Bronchial epithelial cell (primary cell): ENCODE data around the gene SAFB. TPM values are rescaled to one million over a fixed set of nuclear protein-coding genes. Genes with fewer than 3 reads are reported as not detected.

ENCODE experiments used
- DNase-seq: peaks from one replicate; pipeline ENCODE4 v3.0.0-alpha.2; 2010; ENCODE audit warnings: low read depth
- FAIRE-seq: peaks from 2 replicates; lab custom pipeline; 2011; peaks lifted over from hg19 to GRCh38; lab: Jason Lieb, UNC
- H3K27me3 ChIP-seq: 2 replicates; pipeline ENCODE4 v1.5.1; 2011; ENCODE audit warnings: low read length; ENCODE audit not compliant: control insufficient read depth, insufficient read depth
- H3K36me3 ChIP-seq: 2 replicates; pipeline ENCODE4 v1.5.1; 2011; ENCODE audit warnings: low read length; ENCODE audit not compliant: control insufficient read depth, insufficient read depth
- H3K4me3 ChIP-seq: 2 replicates; pipeline ENCODE4 v1.5.1; 2011; ENCODE audit warnings: mild to moderate bottlenecking, low read depth, low read length, control low read depth
- CTCF ChIP-seq: IDR thresholded peaks from 2 replicates; pipeline ENCODE4 v1.5.1; 2011; ENCODE audit warnings: mild to moderate bottlenecking, moderate library complexity, low read length, control low read depth, inconsistent platforms; ENCODE audit not compliant: insufficient read depth, severe bottlenecking
- total RNA-seq: library from RNA; depleted of rRNA; stranded (reverse); fragments of >200 nt; gene quantifications from 2 replicates; pipeline ENCODE4 v1.2.1, GENCODE V29; 2014

SAFB gene
- total RNA-seq, 1 donor from 2014 or later, result 44.0 TPM

DNA sequence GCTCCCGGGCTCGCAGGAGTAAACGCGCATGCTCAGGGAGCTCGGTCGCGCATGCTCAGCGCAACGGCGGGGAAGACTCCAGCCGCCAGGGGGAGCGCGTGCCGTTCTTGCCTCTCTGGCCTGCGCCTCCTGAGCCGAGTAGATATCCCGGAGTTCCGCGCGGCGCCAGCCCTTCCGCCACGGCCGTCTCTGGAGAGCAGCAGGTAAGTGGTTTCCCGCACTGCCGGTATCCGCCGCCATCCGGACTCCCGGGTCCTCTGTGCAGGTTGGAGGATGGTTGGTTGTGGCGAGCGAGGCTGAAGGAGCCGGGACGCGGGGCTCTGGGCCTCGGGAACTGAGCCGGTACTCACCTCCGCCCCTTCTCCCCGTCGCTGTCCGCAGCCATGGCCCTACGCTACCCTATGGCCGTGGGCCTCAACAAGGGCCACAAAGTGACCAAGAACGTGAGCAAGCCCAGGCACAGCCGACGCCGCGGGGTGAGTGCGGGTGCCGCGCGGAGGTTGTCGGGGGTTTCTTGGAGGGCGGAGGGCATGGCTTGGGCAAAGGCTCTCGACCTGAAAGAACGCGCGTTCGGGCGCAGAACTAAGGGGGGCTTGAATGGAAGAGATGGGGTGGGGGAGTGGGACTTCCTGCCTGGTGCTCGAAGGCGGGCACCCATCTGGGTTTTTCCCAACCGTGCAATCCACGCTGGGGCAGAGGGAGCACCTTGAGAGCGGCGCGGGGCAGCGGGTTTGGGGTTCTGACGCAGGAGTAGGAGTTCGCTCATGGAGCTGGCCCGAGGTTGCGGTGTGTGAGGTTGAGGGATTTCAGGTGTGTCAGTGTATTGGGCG, 67.5 kb downstream of the SAFB start, which contains the start of gene RPL36:
Gene RPL36, plus strand, starts transcription at position 171 of the 830 bp plus-strand sequence. Its CDS starts 213 bp downstream, at position 384.
- DNase-seq, result peak; percentile 86
- H3K36me3 ChIP-seq, result peaks cover 29% of the 10 kb centered on the region
- no peak for FAIRE-seq
- no peaks in the 10 kb centered on the region for H3K27me3 ChIP-seq
- peak within 1 kb of the TSS; percentile 98 for H3K4me3 ChIP-seq
- TF ChIP-seq CTCF, result peak; percentile 99

GRCh38 chr19:5690955-5691821, 68.3 kb downstream of the SAFB start:
- peak overlapping the region; percentile 98 for H3K4me3 ChIP-seq
- DNase-seq, result peak; percentile 29
- no peak for FAIRE-seq
- no peak for TF ChIP-seq CTCF
- no peaks in the 10 kb centered on the region for H3K27me3 ChIP-seq
- peaks cover 35% of the 10 kb centered on the region for H3K36me3 ChIP-seq

GRCh38 chr19:5691822-5692722, 69.2 kb downstream of the SAFB start:
- FAIRE-seq (no peak), DNase-seq (no peak)
- no peaks in the 10 kb centered on the region for H3K27me3 ChIP-seq
- peaks cover 44% of the 10 kb centered on the region for H3K36me3 ChIP-seq
- peak overlapping the region; percentile 98 for H3K4me3 ChIP-seq
- no peak for TF ChIP-seq CTCF

- H3K4me3 ChIP-seq, result no peak overlapping the region
- H3K27me3 ChIP-seq, result no peaks in the 10 kb centered on the region
- peak; percentile 79 for FAIRE-seq
- DNase-seq, result no peak
- TF ChIP-seq CTCF, result no peak
- peaks cover 44% of the 10 kb centered on the region for H3K36me3 ChIP-seq
These were observed 69.9 kb downstream of the SAFB start for GRCh38 chr19:5692723-5693194.
